Measurements from ENCODE around the gene ANAPC7.

ANAPC7 gene

DNA sequence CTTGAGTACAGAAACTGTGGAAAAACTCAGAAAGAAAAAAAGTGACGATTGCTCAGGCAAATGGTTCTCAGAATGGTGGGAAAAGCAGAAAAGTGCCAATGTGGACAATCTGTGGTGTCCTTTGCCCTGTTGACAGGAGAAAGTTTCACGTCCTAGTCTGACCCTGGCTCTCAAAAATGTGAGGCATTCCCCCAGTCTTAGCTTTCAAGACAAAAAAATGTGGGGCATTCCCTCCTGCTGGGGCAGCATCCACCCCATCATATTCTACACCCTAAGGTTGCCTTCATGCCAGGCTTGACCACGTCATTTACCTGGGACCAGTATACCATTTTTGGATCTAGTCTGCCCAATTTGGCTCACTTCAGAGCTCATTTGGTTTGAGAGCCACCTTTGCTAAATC lies 20.7 kb upstream of the ANAPC7 start:
- TF ChIP-seq ZBTB7A (IDR thresholded peaks at IDR 0.05; ENCODE audit: low read depth) (no peak), TCF12 (IDR thresholded peaks at IDR 0.05; ENCODE audit: low read depth) (no peak), TAF1 (IDR thresholded peaks at IDR 0.05; ENCODE audit: low read depth) (no peak), YY1 (IDR thresholded peaks at IDR 0.05; ENCODE audit: low read depth) (no peak), TEAD4 (IDR thresholded peaks at IDR 0.05) (peak; percentile 69)

DNA sequence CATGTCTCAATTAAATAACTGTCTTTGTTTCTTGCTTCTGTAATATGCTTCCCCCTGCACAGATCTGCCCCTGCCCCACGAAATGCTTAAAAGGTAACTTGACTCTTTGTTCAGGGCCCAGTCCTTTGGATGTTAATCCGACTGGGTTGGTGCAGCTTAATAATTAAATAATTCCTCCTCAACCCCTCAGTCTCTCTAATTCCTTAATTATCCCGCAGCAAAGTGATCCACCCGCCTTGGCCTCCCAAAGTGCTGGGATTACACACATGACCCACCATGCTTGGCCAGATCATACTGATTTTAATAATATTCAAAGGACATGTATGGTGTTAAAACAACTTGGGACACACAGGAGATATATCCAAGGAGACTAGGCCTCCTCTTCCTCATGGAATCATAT lies 18.2 kb upstream of the ANAPC7 start:
- TF ChIP-seq, protein P1, sequence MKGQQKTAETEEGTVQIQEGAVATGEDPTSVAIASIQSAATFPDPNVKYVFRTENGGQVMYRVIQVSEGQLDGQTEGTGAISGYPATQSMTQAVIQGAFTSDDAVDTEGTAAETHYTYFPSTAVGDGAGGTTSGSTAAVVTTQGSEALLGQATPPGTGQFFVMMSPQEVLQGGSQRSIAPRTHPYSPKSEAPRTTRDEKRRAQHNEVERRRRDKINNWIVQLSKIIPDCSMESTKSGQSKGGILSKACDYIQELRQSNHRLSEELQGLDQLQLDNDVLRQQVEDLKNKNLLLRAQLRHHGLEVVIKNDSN (IDR thresholded peaks at IDR 0.05): no peak
- TF ChIP-seq RAD21 (IDR thresholded peaks at IDR 0.05; ENCODE audit: low read depth) (no peak), ZBTB7A (IDR thresholded peaks at IDR 0.05; ENCODE audit: low read depth) (no peak), TAF1 (IDR thresholded peaks at IDR 0.05; ENCODE audit: low read depth) (no peak), FOXM1 (IDR thresholded peaks at IDR 0.05; ENCODE audit: borderline replicate concordance, low read depth) (no peak), MAX (IDR thresholded peaks at IDR 0.05) (no peak), EGR1 (IDR thresholded peaks at IDR 0.05) (no peak), TCF12 (IDR thresholded peaks at IDR 0.05; ENCODE audit: low read depth) (no peak), TEAD4 (IDR thresholded peaks at IDR 0.05) (no peak), NFIC (IDR thresholded peaks at IDR 0.05) (no peak), EP300 (IDR thresholded peaks at IDR 0.05; ENCODE audit: borderline replicate concordance) (no peak), YY1 (IDR thresholded peaks at IDR 0.05; ENCODE audit: low read depth) (no peak), CEBPB (IDR thresholded peaks at IDR 0.05) (no peak), CREB1 (IDR thresholded peaks at IDR 0.05; ENCODE audit: low read depth) (no peak)
- TF ChIP-seq, protein P2, sequence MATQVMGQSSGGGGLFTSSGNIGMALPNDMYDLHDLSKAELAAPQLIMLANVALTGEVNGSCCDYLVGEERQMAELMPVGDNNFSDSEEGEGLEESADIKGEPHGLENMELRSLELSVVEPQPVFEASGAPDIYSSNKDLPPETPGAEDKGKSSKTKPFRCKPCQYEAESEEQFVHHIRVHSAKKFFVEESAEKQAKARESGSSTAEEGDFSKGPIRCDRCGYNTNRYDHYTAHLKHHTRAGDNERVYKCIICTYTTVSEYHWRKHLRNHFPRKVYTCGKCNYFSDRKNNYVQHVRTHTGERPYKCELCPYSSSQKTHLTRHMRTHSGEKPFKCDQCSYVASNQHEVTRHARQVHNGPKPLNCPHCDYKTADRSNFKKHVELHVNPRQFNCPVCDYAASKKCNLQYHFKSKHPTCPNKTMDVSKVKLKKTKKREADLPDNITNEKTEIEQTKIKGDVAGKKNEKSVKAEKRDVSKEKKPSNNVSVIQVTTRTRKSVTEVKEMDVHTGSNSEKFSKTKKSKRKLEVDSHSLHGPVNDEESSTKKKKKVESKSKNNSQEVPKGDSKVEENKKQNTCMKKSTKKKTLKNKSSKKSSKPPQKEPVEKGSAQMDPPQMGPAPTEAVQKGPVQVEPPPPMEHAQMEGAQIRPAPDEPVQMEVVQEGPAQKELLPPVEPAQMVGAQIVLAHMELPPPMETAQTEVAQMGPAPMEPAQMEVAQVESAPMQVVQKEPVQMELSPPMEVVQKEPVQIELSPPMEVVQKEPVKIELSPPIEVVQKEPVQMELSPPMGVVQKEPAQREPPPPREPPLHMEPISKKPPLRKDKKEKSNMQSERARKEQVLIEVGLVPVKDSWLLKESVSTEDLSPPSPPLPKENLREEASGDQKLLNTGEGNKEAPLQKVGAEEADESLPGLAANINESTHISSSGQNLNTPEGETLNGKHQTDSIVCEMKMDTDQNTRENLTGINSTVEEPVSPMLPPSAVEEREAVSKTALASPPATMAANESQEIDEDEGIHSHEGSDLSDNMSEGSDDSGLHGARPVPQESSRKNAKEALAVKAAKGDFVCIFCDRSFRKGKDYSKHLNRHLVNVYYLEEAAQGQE (IDR thresholded peaks at IDR 0.05; ENCODE audit: low read depth): no peak

DNA sequence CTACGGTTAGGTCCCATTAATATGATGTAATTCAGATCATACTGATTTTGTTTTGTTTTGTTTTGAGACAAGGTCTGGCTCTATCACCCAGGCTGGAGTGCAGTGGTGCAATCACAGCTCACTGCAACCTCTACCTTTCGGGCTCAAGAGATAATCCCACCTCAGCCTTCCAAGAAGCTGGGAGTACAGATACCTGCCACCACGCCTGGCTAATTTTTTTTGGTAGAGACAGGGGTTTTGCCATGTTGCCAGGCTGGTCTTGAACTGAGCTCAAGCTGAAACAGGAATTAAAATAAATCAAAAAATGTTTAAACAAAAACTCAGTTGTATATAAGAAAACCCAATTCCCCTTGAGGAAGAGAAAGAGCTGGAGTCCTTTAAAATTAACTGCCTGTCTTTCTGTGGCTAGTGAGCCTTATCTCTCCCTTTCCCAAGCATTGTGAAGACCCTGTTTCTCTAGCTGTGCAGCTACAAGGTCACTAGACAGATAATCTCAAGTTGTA lies 17.7 kb upstream of the ANAPC7 start:
- TF ChIP-seq EP300 (IDR thresholded peaks at IDR 0.05; ENCODE audit: borderline replicate concordance): no peak
- TF ChIP-seq MAX (IDR thresholded peaks at IDR 0.05): no peak
- TF ChIP-seq TEAD4 (IDR thresholded peaks at IDR 0.05): no peak
- no peak for TF ChIP-seq EGR1 (IDR thresholded peaks at IDR 0.05)
- TF ChIP-seq, protein P1 (IDR thresholded peaks at IDR 0.05): no peak
- no peak for TF ChIP-seq TAF1 (IDR thresholded peaks at IDR 0.05; ENCODE audit: low read depth)
- TF ChIP-seq NFIC (IDR thresholded peaks at IDR 0.05): no peak
- TF ChIP-seq RAD21 (IDR thresholded peaks at IDR 0.05; ENCODE audit: low read depth): no peak
- TF ChIP-seq, protein P2 (IDR thresholded peaks at IDR 0.05; ENCODE audit: low read depth): no peak
- no peak for TF ChIP-seq YY1 (IDR thresholded peaks at IDR 0.05; ENCODE audit: low read depth)
- no peak for TF ChIP-seq ZBTB7A (IDR thresholded peaks at IDR 0.05; ENCODE audit: low read depth)
- no peak for TF ChIP-seq FOXM1 (IDR thresholded peaks at IDR 0.05; ENCODE audit: borderline replicate concordance, low read depth)

DNA sequence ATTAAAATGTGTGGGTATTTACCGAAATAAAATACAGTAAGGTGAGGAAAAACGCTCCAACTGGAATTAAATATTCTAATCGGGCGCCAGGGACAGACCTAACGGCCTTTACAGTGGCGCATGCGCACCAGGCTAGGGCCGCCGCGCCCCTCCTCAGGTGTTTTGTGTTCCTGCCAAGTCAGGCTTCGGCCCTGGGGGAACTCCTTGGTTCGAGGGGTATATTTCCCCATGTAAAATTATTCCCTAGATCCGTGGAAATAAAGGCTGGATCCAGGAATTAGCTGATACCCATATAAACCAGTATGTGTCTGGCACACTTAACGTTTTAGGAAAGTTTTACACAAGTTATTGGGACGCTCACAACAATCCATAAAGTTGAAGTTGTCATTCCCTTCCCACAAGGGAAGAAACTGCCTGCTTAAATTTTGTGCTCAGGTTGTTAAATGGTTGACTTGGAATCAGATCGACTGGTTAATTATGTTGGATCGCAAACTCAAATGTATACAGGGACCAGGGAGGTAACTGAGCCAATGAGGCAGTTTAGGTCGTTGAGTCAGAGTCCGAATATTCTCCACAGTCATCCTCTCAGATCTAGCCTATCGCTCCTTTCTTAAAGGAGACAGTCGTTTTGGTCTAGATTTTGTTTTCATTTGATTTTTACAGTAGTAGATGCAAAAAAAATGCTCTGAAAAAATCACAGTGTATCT lies 621 bp upstream of the ANAPC7 start:
- TF ChIP-seq EGR1 (IDR thresholded peaks at IDR 0.05) (no peak), TAF1 (IDR thresholded peaks at IDR 0.05; ENCODE audit: low read depth) (no peak; the same call in 1 of the 2 replicates), NFIC (IDR thresholded peaks at IDR 0.05) (peak; percentile 65)

GRCh38 chr12:110382683-110383082 lies 20.8 kb downstream of the ANAPC7 start:
- TF ChIP-seq EP300 (IDR thresholded peaks at IDR 0.05; ENCODE audit: borderline replicate concordance): no peak
- TF ChIP-seq EGR1 (IDR thresholded peaks at IDR 0.05): no peak
- TF ChIP-seq MAX (IDR thresholded peaks at IDR 0.05): no peak
- TF ChIP-seq TAF1 (IDR thresholded peaks at IDR 0.05; ENCODE audit: low read depth): no peak
- no peak for TF ChIP-seq RAD21 (IDR thresholded peaks at IDR 0.05; ENCODE audit: low read depth)

- TF ChIP-seq CEBPB (IDR thresholded peaks at IDR 0.05) (no peak), NFIC (IDR thresholded peaks at IDR 0.05) (no peak), EGR1 (IDR thresholded peaks at IDR 0.05) (no peak), TAF1 (IDR thresholded peaks at IDR 0.05; ENCODE audit: low read depth) (no peak), FOXM1 (IDR thresholded peaks at IDR 0.05; ENCODE audit: borderline replicate concordance, low read depth) (no peak), RAD21 (IDR thresholded peaks at IDR 0.05; ENCODE audit: low read depth) (no peak), YY1 (IDR thresholded peaks at IDR 0.05; ENCODE audit: low read depth) (no peak), TCF12 (IDR thresholded peaks at IDR 0.05; ENCODE audit: low read depth) (no peak), ZBTB7A (IDR thresholded peaks at IDR 0.05; ENCODE audit: low read depth) (no peak), CREB1 (IDR thresholded peaks at IDR 0.05; ENCODE audit: low read depth) (no peak), EP300 (IDR thresholded peaks at IDR 0.05; ENCODE audit: borderline replicate concordance) (no peak), TEAD4 (IDR thresholded peaks at IDR 0.05) (no peak), MAX (IDR thresholded peaks at IDR 0.05) (no peak)
- TF ChIP-seq, protein P1 (IDR thresholded peaks at IDR 0.05): no peak
- TF ChIP-seq, protein P2 (IDR thresholded peaks at IDR 0.05; ENCODE audit: low read depth): no peak
These were observed 23.9 kb downstream of the ANAPC7 start for GRCh38 chr12:110379631-110380030.
